Erythroblast (primary cell): ENCODE measurements around the gene ACVR1C.
A peak's percentile ranks its signal among the peaks of the same experiment; 100 is the strongest.
"Not testable (repeated sequence)": the region's sequence is repeated elsewhere in the genome, so short reads cannot be mapped to it uniquely, and the experiment has no call there.

ENCODE experiments used
- DNase-seq, 2 experiments: peaks; one replicate each; lab custom pipeline; 2025; lab: John Stamatoyannopoulos, UW
- GATA1 ChIP-seq: IDR thresholded peaks from 2 replicates; pipeline ENCODE4 v1.6.1; 2011; ENCODE audit warnings: low read depth, mild to moderate bottlenecking, control low read depth, low read length, moderate library complexity
- POLR2A ChIP-seq: IDR thresholded peaks from 2 replicates; pipeline ENCODE4 v1.6.1; 2011; ENCODE audit warnings: mild to moderate bottlenecking, low read length

Gene ACVR1C

GRCh38 chr2:157557770-157558169 lies 70.9 kb downstream of the ACVR1C start:
- DNase-seq: no peak
- TF ChIP-seq GATA1 (no peak), POLR2A (no peak)

GRCh38 chr2:157540102-157540501 lies 88.6 kb downstream of the ACVR1C start:
- no peak for DNase-seq
- TF ChIP-seq GATA1: no peak
- TF ChIP-seq POLR2A: no peak

GRCh38 chr2:157538064-157538463 lies 90.6 kb downstream of the ACVR1C start:
- no peak for DNase-seq

GRCh38 chr2:157536815-157537214 lies 91.8 kb downstream of the ACVR1C start:
- TF ChIP-seq GATA1 (no peak), POLR2A (no peak)
- DNase-seq: no peak

More at GRCh38 chr2:157538064-157538463, 90.6 kb downstream of the ACVR1C start:
- no peak for TF ChIP-seq POLR2A
- TF ChIP-seq GATA1: no peak

- TF ChIP-seq POLR2A (no peak), GATA1 (no peak)
- DNase-seq: no peak
Observed at GRCh38 chr2:157528963-157529751, 99.5 kb downstream of the ACVR1C start.

- no peak for DNase-seq
- TF ChIP-seq GATA1 (no peak), POLR2A (no peak)
Observed at GRCh38 chr2:157526070-157526469, 102.6 kb downstream of the ACVR1C start.

GRCh38 chr2:157523270-157524247 lies 105.1 kb downstream of the ACVR1C start:
- TF ChIP-seq GATA1: no peak
- TF ChIP-seq POLR2A: no peak
- DNase-seq: no peak

GRCh38 chr2:157514966-157515365 lies 113.7 kb downstream of the ACVR1C start:
- DNase-seq: not testable (repeated sequence)

GRCh38 chr2:157509744-157510143 lies 118.9 kb downstream of the ACVR1C start:
- TF ChIP-seq GATA1 (no peak), POLR2A (no peak)
- DNase-seq: peak in 1 of 2 experiments; percentile 4

GRCh38 chr2:157508676-157509075 lies 120.0 kb downstream of the ACVR1C start:
- DNase-seq: no peak
- TF ChIP-seq POLR2A: no peak
- TF ChIP-seq GATA1: no peak

GRCh38 chr2:157506586-157506985 lies 122.1 kb downstream of the ACVR1C start:
- DNase-seq: no peak
- TF ChIP-seq GATA1: no peak
- TF ChIP-seq POLR2A: no peak

GRCh38 chr2:157504623-157505022 lies 124.0 kb downstream of the ACVR1C start:
- TF ChIP-seq GATA1 (no peak), POLR2A (no peak)

GRCh38 chr2:157501026-157501425 lies 127.6 kb downstream of the ACVR1C start:
- no peak for TF ChIP-seq GATA1
- no peak for TF ChIP-seq POLR2A
- no peak for DNase-seq

More at GRCh38 chr2:157504623-157505022, 124.0 kb downstream of the ACVR1C start:
- no peak for DNase-seq

- DNase-seq: no peak
- no peak for TF ChIP-seq POLR2A
- no peak for TF ChIP-seq GATA1
Observed at GRCh38 chr2:157500334-157500733, 128.3 kb downstream of the ACVR1C start.
